ENCODE data around the gene RSPH3.

DNA sequence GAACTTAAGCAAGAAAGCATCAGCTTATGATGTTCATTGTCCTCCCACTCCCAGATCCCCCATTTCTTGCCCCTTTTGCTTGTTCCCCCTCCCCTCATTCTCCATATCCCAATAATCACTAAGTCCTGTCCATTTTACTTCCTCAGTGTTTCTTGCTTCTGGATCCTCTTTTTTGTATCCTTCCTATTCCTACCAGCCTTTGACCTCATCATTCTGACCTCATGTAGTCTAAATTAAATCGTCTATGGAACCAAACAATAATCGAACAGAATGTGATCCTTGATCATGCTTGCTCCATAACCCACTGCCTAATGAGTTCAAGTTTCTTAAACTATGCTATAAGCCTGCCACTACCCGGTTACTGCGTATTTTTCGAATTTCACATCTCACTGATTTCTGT lies 5.4 kb upstream of the RSPH3 start:
- TF ChIP-seq CTCF (IDR thresholded peaks at IDR 0.05) (no peak), POLR2A (IDR thresholded peaks at IDR 0.05) (no peak)
